HG02970 (cell line): ENCODE measurements around the gene KBTBD6.
"Not testable (repeated sequence)": the region's sequence is repeated elsewhere in the genome, so short reads cannot be mapped to it uniquely, and the experiment has no call there.

Source experiments
- ATAC-seq: cut with Tn5 transposase; IDR thresholded peaks from one replicate; pipeline ENCODE4 v1.9.1; 2021; ENCODE audit warnings: mild to moderate bottlenecking, moderate library complexity, moderate number of reproducible peaks; ENCODE audit not compliant: unreplicated experiment, low FRiP score

The KBTBD6 gene

GRCh38 chr13:41136396-41137031, 3.9 kb upstream of the KBTBD6 start:
- ATAC-seq: no peak

- no peak for ATAC-seq
Observed at GRCh38 chr13:41133951-41134350, 1.3 kb upstream of the KBTBD6 start.

- peak; percentile 2 for ATAC-seq
Observed at GRCh38 chr13:41131660-41132511, 716 bp downstream of the KBTBD6 start.

GRCh38 chr13:41131189-41131588, 1.4 kb downstream of the KBTBD6 start:
- ATAC-seq: not testable (repeated sequence)

GRCh38 chr13:41130356-41130755, 2.2 kb downstream of the KBTBD6 start:
- ATAC-seq: no peak

GRCh38 chr13:41127701-41128100, 4.9 kb downstream of the KBTBD6 start:
- no peak for ATAC-seq

GRCh38 chr13:41122838-41123237, 9.8 kb downstream of the KBTBD6 start:
- ATAC-seq: no peak

- no peak for ATAC-seq
Observed at GRCh38 chr13:41117869-41118268, 14.7 kb downstream of the KBTBD6 start.

- ATAC-seq: no peak
Observed at GRCh38 chr13:41111454-41111853, 21.1 kb downstream of the KBTBD6 start.

GRCh38 chr13:41107584-41108014, 25.0 kb downstream of the KBTBD6 start:
- no peak for ATAC-seq

GRCh38 chr13:41107104-41107571, 25.5 kb downstream of the KBTBD6 start:
- no peak for ATAC-seq

- no peak for ATAC-seq
Observed at GRCh38 chr13:41099986-41100385, 32.6 kb downstream of the KBTBD6 start.

- no peak for ATAC-seq
Observed at GRCh38 chr13:41098761-41099160, 33.8 kb downstream of the KBTBD6 start.

GRCh38 chr13:41095681-41096080, 36.9 kb downstream of the KBTBD6 start:
- ATAC-seq: not testable (repeated sequence)

- no peak for ATAC-seq
Observed at GRCh38 chr13:41085961-41086585, 46.5 kb downstream of the KBTBD6 start.

GRCh38 chr13:41079725-41080124, 52.9 kb downstream of the KBTBD6 start:
- ATAC-seq: no peak
